GM19023 (cell line): ENCODE data around the gene APP.

ENCODE experiments used
- ATAC-seq: cut with Tn5 transposase; IDR thresholded peaks from one replicate; pipeline ENCODE4 v1.9.1; 2021; ENCODE audit warnings: mild to moderate bottlenecking, moderate library complexity; ENCODE audit not compliant: unreplicated experiment

Gene APP

DNA sequence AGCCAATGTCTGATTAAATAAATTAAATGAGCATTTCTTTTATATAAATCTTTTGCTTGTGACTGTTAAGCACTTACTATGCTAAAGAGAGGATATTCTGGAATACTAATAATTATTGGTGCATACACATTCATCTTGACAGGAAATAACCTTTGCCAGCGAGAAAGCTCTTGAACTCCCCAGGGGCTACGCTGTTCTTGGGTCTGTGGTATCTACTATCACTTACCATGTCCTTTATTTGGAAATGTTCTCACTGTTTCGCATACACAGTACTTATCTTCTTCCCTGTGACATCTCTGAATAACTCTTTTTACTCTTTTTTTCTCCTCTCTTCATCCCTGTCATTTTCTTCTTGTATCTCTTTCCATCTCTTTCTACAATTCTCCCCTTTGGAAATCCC is 257.1 kb downstream of the APP start:
- no peak for ATAC-seq

GRCh38 chr21:25912402-25912746 is 258.2 kb downstream of the APP start:
- ATAC-seq: no peak

- no peak for ATAC-seq
These were observed 258.7 kb downstream of the APP start for GRCh38 chr21:25911730-25912401.

DNA sequence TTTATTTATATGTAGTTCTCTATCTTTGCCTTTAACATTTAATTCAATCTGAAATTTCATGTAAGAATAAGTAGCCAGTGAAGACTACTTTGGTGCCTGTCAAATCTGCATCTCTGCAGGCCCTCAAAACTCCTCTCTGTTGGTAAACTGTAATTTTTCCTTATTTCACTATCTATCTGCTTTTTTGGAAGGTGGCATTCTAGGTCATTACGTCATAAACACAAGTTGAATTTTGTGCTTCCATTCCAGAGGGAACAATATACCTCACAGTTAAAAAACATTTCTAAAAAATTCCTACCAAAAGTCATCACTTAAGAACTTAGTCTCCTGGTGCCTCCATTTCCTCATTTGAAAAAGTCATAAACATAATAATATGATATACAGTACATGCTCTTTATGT is 259.8 kb downstream of the APP start:
- no peak for ATAC-seq

DNA sequence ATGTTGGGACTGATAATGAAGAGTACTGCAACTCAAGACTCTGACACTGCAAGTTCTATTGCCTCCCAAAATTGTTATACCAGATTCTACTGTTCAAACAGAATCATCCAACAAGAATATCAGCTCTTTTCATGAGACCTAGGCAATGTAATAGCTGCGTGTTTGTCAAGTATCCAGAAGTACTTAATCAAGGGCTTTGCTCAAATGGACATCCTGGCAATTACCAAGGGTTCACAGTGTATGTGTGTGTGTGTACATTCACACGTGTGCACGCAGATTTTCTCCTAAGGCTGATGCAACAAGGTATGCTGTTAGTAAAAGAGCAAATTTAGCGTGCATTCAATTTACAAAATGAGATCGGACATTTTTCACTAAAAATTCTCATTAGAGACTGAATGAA is 261.2 kb downstream of the APP start:
- no peak for ATAC-seq

DNA sequence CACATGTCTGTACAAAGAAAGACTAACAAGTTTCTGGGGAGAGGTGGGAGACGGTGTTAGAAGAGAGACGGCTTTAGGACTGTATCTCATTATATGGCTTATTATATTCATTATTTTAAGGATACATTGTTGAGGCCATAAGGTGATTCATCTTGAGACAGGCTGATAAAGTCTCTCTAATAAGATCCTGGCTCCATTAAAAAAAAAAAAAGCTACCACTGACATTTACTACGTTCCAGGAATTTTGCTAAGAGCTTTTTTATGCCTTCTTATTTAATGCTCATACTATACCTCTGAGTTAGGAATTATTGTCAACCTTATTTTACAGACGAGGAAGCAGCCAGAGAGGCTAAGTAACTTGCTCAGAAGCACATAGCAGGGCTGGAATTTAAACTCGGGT is 262.1 kb downstream of the APP start:
- no peak for ATAC-seq

GRCh38 chr21:25907573-25908275 is 262.8 kb downstream of the APP start:
- no peak for ATAC-seq

DNA sequence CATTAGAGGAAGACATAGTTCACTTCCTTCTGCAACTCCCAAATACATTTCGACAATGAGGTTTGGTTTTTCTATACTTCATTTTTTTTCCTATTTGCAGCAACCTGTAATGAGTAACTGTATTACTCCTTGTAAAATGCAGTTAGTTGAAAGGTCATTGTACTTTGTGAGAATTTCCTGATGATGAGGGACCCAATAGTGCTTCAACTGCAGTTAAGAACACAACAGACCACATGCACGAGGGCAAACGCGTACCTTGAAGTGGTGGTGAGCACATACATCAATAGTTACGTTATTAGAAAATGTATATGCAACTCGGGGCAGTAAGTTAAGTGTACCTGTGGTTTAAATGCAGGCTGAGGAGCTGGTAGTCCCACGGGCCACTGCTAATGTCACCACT is 264.0 kb downstream of the APP start:
- no peak for ATAC-seq

DNA sequence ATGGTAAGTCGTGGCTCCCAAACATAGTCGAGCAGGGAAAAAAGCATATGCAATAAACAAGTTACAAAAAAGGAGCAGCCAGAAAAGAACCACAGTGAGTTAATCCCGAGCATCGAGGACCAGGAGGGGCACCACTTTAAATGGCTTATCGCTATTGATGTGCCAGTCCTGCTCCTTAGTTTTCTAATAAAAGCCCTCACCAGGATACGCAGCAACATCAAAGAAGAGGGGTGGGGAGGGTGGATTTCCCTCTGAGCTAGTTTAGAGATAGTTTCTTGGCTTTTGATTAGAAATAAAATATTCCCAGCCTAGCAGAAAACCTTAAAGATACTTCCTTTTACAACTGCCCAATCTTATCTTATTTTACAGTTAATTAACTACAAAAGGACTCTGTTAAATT is 265.4 kb downstream of the APP start:
- no peak for ATAC-seq

DNA sequence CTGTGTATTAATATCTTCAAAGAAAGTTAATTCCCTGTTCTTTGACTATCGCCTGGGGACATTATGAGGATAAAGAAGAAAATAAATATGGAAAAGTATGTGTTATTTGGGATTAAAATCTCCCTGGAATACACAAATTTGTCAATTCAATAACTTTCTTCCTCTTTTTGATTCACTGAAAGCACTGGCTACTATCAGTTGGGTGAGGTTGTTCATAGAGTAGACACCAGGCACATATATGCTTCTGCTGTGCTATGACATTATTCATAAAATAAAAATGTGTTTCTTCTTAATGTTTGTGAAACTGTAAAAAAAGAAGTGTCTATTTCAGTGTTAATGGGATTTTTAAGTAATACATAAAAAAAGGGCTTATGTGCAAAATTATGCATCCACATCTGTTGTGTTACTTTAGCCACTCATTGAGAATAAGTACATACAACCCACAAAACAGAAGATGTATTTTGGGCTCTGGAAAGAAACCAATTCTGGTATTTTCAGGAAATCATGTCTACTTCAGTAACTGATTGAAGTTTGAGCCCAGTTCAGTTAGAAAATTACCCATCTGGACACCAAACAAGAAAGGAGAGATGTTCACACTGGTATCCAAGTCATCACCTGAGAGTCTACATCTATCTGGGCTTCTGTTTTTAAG is 266.4 kb downstream of the APP start:
- no peak for ATAC-seq

- ATAC-seq: no peak
These were observed 267.0 kb downstream of the APP start for GRCh38 chr21:25903607-25904006.

- ATAC-seq: no peak
These were observed 269.1 kb downstream of the APP start for GRCh38 chr21:25901330-25901979.

DNA sequence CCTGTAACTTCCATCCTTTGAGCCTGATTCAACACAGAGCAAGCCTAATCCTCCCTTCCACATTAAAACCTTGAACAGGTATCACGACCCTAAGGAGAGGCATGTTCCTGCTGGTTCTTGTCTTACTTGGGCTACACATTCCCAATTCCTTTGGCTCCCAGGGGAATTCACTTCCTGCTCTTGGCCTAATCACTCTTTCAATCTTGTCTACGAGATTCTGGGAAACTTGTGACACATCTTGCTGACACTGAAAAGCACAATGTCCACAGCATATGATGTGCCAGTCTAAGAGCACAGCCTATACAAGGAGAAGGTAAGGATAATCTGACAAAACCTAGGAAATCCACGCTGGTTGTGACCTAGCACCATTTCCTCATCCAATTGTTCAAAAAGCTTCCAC is 271.9 kb downstream of the APP start:
- ATAC-seq: no peak

DNA sequence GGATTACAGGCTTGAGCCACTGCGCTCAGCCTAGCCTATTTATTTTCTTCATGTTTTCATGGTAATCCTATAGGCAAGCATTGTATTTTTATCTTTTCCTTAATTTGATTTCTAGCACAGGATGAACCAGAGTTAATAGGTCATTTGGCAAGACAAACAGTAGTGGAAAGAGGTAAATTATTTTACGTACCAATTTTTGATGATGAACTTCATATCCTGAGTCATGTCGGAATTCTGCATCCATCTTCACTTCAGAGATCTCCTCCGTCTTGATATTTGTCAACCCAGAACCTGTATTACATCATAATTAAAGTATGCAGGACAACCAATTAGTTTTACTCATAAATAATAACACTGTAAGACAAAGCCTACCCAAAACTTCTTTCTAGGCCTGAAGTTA is 273.2 kb downstream of the APP start:
- ATAC-seq: no peak

GRCh38 chr21:25896501-25897056 is 274.0 kb downstream of the APP start:
- ATAC-seq: no peak

- peak; percentile 71 for ATAC-seq
These were observed 274.9 kb downstream of the APP start for GRCh38 chr21:25895565-25896205.

DNA sequence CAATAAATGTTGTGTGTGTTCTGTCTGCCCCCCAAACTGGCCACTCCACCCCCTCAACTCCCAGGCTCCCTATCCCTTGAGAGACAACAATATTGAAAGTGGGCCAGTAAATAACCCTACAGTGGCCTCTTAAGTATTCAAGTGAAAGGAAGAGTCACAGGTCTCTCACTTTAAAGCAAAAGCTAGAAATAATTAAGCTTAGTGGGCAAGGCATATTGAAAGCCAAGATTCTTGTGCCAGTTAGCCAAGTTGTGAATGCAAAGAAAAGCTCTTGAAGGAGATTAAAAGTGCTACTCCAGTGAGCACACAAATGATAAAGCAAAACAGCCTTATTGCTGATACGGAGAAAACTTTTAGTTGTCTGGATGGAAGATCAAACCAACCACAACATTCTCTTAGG is 277.4 kb downstream of the APP start:
- no peak for ATAC-seq

GRCh38 chr21:25891596-25891995 is 279.0 kb downstream of the APP start:
- no peak for ATAC-seq

- no peak for ATAC-seq
These were observed 280.6 kb downstream of the APP start for GRCh38 chr21:25890001-25890400.

GRCh38 chr21:25888711-25889110 is 281.9 kb downstream of the APP start:
- no peak for ATAC-seq

DNA sequence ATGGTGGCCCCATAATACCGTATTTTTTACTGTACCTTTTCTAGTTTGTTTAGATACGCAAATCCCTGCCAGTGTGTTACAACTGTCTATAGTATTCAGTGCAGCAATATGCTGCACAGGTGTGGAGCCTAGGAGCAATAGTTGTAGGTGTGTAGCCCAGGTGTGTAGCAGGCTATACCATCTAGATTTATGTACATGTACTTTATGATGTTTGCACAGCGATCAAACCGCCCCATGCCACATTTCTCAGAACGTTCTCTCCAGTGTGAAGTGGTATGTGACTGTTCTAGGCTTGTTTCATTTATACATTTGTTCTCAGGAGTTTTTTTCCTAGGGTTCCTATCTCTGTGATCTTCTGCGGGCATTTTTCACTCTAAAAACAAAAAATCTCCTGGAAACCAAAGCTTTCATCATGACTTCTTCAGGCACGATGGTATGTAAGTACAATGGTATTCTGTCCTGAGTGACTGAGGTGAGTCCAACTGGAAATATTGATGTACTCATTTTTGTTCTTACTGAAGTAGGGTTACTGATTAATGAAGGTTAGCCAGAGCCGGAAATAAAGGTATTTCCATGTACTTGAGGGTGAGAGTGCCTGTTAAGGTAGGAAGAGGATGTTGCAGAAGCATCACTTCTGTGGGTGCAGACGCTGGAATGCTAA is 282.8 kb downstream of the APP start:
- ATAC-seq: no peak
